Measurements from ENCODE around the gene RAE1. TPM values are rescaled to one million over a fixed set of nuclear protein-coding genes. Genes with fewer than 3 reads are reported as not detected.

Gene RAE1
- total RNA-seq, 1 donor from 2014 or later, result 59.2 TPM

DNA sequence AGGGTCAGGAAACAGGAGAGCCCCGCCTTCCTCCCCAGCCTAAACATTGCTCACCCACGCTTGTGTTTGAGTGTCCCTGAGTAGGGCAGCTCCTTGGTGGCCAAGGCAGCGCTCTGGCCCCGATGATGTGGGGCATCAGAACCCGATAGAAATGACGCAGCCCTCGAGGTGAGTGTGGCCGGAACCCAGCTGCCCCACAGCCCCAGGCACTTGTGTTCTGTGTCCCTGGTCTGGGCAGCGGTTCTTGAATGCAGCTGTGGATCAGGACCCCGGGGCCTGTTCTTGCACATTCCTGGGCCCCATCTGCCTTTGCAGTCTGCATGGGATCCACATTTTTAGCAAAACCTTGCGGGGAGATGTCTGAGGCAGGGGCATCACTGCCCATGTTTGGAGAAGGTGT is 53.0 kb downstream of the RAE1 start:
- H3K27me3 Mint-ChIP-seq (ENCODE audit: insufficient read depth), result no peaks in the 10 kb centered on the region
- no peaks in the 10 kb centered on the region for H3K9me3 Mint-ChIP-seq
- H3K4me1 Mint-ChIP-seq (ENCODE audit: low read depth), result peaks cover 22% of the 10 kb centered on the region
- no peak for DNase-seq (ENCODE audit: low spot score)
- no peak overlapping the region for H3K4me3 Mint-ChIP-seq
- intact Hi-C loops (cut with micrococcal nuclease), result no loop called here
- H3K27ac Mint-ChIP-seq, result no peak overlapping the region
- peaks cover 33% of the 10 kb centered on the region for H3K36me3 Mint-ChIP-seq (ENCODE audit: low read depth)

GRCh38 chr20:57404419-57405072 is 53.5 kb downstream of the RAE1 start:
- Mint-ChIP-seq H3K27ac (no peak overlapping the region), H3K36me3 (ENCODE audit: low read depth) (peaks cover 28% of the 10 kb centered on the region)

GRCh38 chr20:57405236-57406016 is 54.4 kb downstream of the RAE1 start:
- Mint-ChIP-seq H3K4me1 (ENCODE audit: low read depth) (peaks cover 11% of the 10 kb centered on the region), H3K9me3 (no peaks in the 10 kb centered on the region), H3K4me3 (no peak overlapping the region), H3K27ac (no peak overlapping the region), H3K36me3 (ENCODE audit: low read depth) (peaks cover 24% of the 10 kb centered on the region), H3K27me3 (ENCODE audit: insufficient read depth) (no peaks in the 10 kb centered on the region)
- DNase-seq (ENCODE audit: low spot score), result no peak
- intact Hi-C loops (cut with micrococcal nuclease), result no loop called here

More at GRCh38 chr20:57404419-57405072, 53.5 kb downstream of the RAE1 start:
- intact Hi-C loops (cut with micrococcal nuclease), result no loop called here
- Mint-ChIP-seq H3K4me3 (no peak overlapping the region), H3K9me3 (no peaks in the 10 kb centered on the region), H3K4me1 (ENCODE audit: low read depth) (peaks cover 17% of the 10 kb centered on the region), H3K27me3 (ENCODE audit: insufficient read depth) (no peaks in the 10 kb centered on the region)
- DNase-seq (ENCODE audit: low spot score), result no peak

DNA sequence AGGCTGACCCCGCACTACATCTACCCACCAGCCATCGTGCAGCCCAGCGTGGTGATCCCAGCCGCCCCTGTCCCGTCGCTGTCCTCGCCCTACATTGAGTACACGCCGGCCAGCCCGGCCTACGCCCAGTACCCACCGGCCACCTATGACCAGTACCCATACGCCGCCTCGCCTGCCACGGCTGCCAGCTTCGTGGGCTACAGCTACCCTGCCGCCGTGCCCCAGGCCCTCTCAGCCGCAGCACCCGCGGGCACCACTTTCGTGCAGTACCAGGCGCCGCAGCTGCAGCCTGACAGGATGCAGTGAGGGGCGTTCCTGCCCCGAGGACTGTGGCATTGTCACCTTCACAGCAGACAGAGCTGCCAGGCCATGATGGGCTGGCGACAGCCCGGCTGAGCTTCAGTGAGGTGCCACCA is 56.5 kb downstream of the RAE1 start:
- Mint-ChIP-seq H3K27me3 (ENCODE audit: insufficient read depth) (no peaks in the 10 kb centered on the region), H3K4me3 (no peak overlapping the region), H3K36me3 (ENCODE audit: low read depth) (peaks cover 15% of the 10 kb centered on the region), H3K9me3 (no peaks in the 10 kb centered on the region), H3K4me1 (ENCODE audit: low read depth) (no peaks in the 10 kb centered on the region), H3K27ac (no peak overlapping the region)
- intact Hi-C loops (cut with micrococcal nuclease), result no loop called here
- DNase-seq (ENCODE audit: low spot score), result no peak

DNA sequence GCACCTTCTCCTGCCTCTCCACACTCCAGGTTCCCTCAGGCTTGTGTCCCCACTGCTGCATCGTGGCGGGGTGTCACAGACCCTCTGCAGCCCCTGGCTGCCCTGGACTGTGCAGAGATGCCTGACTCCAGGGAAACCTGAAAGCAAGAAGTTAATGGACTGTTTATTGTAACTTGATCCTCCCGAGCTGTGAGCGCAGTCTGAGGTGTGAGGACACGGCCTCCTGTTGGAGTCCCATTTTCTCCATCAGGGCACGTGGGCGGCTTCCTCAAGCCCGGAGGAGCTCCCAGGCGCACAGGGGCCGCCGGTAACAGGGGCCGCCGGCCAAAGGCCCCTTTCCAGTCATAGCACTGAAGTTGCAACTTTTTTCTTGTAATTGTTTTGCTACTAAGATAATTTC is 57.1 kb downstream of the RAE1 start:
- no peak for DNase-seq (ENCODE audit: low spot score)
- intact Hi-C loops (cut with micrococcal nuclease), result no loop called here
- H3K27me3 Mint-ChIP-seq (ENCODE audit: insufficient read depth), result no peaks in the 10 kb centered on the region
- H3K27ac Mint-ChIP-seq, result no peak overlapping the region
- H3K4me1 Mint-ChIP-seq (ENCODE audit: low read depth), result no peaks in the 10 kb centered on the region
- peaks cover 10% of the 10 kb centered on the region for H3K36me3 Mint-ChIP-seq (ENCODE audit: low read depth)
- no peaks in the 10 kb centered on the region for H3K9me3 Mint-ChIP-seq
- H3K4me3 Mint-ChIP-seq, result no peak overlapping the region

DNA sequence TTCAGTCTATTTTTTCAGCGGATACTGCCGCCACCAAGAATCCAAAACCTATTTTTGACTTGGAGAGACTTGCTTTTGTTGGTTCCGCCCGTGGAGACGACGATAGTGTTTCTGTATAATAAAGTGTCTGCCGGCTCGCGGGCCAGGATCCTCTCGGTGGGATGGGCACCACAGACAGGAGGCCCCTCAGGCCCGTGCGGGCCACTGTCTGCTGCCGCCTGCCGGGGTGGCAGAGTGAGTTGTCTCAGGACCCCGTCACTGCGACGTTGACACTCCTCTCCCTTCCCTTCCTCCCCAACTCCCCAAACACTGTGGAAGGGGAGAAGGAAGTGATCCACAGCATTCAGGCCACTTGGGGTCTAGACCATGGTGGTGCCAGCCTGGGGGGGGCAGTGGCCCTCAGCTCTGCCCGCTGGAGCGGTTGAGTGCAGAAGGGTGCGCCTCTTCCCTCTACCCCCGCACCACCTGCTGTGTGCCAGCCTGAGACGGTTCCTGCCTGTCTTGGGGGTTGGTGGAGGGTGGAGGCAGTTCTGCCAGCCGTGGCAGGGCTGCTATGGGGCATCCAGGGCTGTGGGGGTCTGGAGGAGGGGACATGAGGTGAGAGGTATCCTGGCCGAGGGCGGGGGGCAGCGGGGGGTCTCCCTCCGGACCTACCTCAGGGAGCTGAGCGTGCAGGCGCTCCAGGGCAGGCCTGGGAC is 57.6 kb downstream of the RAE1 start:
- no peaks in the 10 kb centered on the region for H3K9me3 Mint-ChIP-seq
- H3K4me3 Mint-ChIP-seq, result no peak overlapping the region
- no peaks in the 10 kb centered on the region for H3K4me1 Mint-ChIP-seq (ENCODE audit: low read depth)
- intact Hi-C loops (cut with micrococcal nuclease), result no loop called here
- H3K27me3 Mint-ChIP-seq (ENCODE audit: insufficient read depth), result no peaks in the 10 kb centered on the region
- H3K27ac Mint-ChIP-seq, result no peak overlapping the region
- H3K36me3 Mint-ChIP-seq (ENCODE audit: low read depth), result peaks cover 10% of the 10 kb centered on the region
- DNase-seq (ENCODE audit: low spot score), result no peak

- Mint-ChIP-seq H3K36me3 (ENCODE audit: low read depth) (peaks cover 7% of the 10 kb centered on the region), H3K9me3 (no peaks in the 10 kb centered on the region), H3K4me3 (no peak overlapping the region), H3K27ac (no peak overlapping the region), H3K4me1 (ENCODE audit: low read depth) (no peaks in the 10 kb centered on the region), H3K27me3 (ENCODE audit: insufficient read depth) (no peaks in the 10 kb centered on the region)
- intact Hi-C loops (cut with micrococcal nuclease), result no loop called here
- DNase-seq (ENCODE audit: low spot score), result no peak
Observed at GRCh38 chr20:57409316-57409671, 58.2 kb downstream of the RAE1 start.

GRCh38 chr20:57409672-57410397 is 58.8 kb downstream of the RAE1 start:
- no peak overlapping the region for H3K27ac Mint-ChIP-seq
- intact Hi-C loops (cut with micrococcal nuclease), result no loop called here

DNA sequence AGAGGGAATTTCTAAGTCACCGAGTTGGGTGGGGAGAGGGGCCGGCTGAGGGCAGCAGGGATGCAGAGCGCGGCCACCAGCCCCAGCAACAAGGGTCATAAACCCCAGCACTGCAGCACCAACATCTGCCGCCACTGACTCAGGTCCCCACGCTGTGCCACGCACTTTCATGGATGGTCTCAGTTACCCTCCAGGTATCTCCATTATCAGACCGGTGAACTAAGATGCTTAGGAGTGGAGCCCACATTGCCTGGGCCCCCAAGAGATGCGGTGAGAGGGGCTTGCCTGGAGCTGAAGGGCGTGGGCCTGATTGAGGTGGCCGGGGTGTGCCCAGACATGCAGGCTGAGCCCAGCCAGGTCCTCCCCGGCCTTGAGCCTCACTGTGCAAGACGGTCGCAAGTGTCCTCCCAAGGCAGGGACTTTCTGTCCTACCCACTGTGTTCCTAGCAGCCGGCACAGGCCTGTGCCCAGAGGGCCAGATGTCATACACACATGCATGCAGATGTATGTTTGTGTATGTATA is 59.4 kb downstream of the RAE1 start:
- no peaks in the 10 kb centered on the region for H3K9me3 Mint-ChIP-seq
- peaks cover 7% of the 10 kb centered on the region for H3K36me3 Mint-ChIP-seq (ENCODE audit: low read depth)
- no peak for DNase-seq (ENCODE audit: low spot score)
- intact Hi-C loops (cut with micrococcal nuclease), result no loop called here
- no peak overlapping the region for H3K27ac Mint-ChIP-seq
- H3K4me1 Mint-ChIP-seq (ENCODE audit: low read depth), result no peaks in the 10 kb centered on the region
- no peak overlapping the region for H3K4me3 Mint-ChIP-seq
- no peaks in the 10 kb centered on the region for H3K27me3 Mint-ChIP-seq (ENCODE audit: insufficient read depth)

More at GRCh38 chr20:57409672-57410397, 58.8 kb downstream of the RAE1 start:
- no peak for DNase-seq (ENCODE audit: low spot score)
- Mint-ChIP-seq H3K4me1 (ENCODE audit: low read depth) (no peaks in the 10 kb centered on the region), H3K4me3 (no peak overlapping the region), H3K27me3 (ENCODE audit: insufficient read depth) (no peaks in the 10 kb centered on the region), H3K9me3 (no peaks in the 10 kb centered on the region), H3K36me3 (ENCODE audit: low read depth) (peaks cover 7% of the 10 kb centered on the region)

GRCh38 chr20:57410924-57411323 is 59.9 kb downstream of the RAE1 start:
- H3K27me3 Mint-ChIP-seq (ENCODE audit: insufficient read depth), result no peaks in the 10 kb centered on the region
- H3K4me3 Mint-ChIP-seq, result no peak overlapping the region
- intact Hi-C loops (cut with micrococcal nuclease), result no loop called here
- H3K36me3 Mint-ChIP-seq (ENCODE audit: low read depth), result peaks cover 7% of the 10 kb centered on the region
- H3K9me3 Mint-ChIP-seq, result no peaks in the 10 kb centered on the region
- DNase-seq (ENCODE audit: low spot score), result no peak
- H3K27ac Mint-ChIP-seq, result no peak overlapping the region
- H3K4me1 Mint-ChIP-seq (ENCODE audit: low read depth), result no peaks in the 10 kb centered on the region

- Mint-ChIP-seq H3K4me1 (ENCODE audit: low read depth) (no peaks in the 10 kb centered on the region), H3K4me3 (no peak overlapping the region), H3K9me3 (no peaks in the 10 kb centered on the region), H3K27me3 (ENCODE audit: insufficient read depth) (no peaks in the 10 kb centered on the region), H3K36me3 (ENCODE audit: low read depth) (peaks cover 7% of the 10 kb centered on the region), H3K27ac (no peak overlapping the region)
- intact Hi-C loops (cut with micrococcal nuclease), result no loop called here
- DNase-seq (ENCODE audit: low spot score), result no peak
Observed at GRCh38 chr20:57411406-57412283, 60.6 kb downstream of the RAE1 start.
